HG03060 (cell line): Measurements from ENCODE around the gene IFT27.

Source experiments
- ATAC-seq: cut with Tn5 transposase; IDR thresholded peaks from one replicate; pipeline ENCODE4 v1.9.1; 2021; ENCODE audit warnings: low read depth, moderate number of reproducible peaks; ENCODE audit not compliant: unreplicated experiment

IFT27 gene, protein sequence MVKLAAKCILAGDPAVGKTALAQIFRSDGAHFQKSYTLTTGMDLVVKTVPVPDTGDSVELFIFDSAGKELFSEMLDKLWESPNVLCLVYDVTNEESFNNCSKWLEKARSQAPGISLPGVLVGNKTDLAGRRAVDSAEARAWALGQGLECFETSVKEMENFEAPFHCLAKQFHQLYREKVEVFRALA

DNA sequence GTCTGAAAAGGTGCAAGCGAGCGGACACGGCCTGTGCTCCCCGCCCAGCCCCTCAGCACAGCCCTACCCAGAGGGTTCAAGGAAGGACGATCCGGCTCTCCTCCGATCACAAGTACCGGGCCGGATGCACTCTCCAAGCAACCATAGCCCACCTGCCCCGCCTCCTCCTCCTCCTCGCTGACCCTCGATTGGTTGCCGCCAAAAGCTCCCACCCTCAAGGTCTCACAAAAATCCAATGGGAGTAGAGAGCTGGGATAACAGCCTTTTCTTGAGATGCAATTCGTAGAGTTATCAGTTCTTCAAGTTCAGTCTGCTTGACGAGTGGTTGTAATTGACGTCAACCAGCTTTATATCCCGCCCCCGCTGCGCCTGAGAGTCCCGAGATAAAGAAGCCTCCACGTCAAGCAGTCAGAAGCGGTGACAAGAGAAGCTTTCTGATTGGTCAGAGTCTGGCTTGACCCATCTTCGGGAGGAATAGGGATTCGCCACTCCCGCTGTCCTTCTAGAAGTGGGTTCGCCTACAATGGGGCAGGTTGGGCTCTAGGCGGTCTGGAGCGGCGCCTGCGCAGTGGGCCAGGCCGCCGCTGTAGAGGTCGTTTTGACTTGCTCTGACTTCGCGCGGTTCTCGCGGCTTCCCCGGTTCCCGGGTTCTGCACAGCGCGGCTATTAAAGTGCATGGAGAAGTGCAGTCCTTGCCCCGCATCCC, at the start of gene IFT27:
IFT27 (minus strand) TSS at position 156 of the 706 bp plus-strand sequence. CDS start 412 bp downstream, outside the sequence.
- ATAC-seq, result peak; percentile 86

DNA sequence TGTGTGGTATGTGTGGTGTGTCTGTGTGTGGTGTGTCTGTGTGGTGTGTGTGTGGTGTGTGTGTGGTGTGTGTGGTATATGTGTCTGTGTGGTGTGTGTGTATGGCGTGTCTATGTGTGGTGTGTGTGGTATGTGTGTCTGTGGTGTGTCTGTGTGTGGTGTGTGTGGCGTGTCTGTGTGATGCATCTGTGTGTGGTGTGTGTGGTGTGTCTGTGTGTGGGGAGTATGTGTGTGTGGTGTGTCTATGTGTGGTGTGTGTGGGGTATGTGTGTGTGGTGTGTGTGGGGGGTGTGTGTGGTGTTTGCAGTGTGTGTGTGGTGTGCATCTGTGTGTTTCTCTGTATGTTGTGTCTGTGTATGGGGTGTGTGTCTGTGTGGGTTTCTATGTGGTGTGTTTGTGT, 48.7 kb upstream of the IFT27 start:
- ATAC-seq, result no peak

DNA sequence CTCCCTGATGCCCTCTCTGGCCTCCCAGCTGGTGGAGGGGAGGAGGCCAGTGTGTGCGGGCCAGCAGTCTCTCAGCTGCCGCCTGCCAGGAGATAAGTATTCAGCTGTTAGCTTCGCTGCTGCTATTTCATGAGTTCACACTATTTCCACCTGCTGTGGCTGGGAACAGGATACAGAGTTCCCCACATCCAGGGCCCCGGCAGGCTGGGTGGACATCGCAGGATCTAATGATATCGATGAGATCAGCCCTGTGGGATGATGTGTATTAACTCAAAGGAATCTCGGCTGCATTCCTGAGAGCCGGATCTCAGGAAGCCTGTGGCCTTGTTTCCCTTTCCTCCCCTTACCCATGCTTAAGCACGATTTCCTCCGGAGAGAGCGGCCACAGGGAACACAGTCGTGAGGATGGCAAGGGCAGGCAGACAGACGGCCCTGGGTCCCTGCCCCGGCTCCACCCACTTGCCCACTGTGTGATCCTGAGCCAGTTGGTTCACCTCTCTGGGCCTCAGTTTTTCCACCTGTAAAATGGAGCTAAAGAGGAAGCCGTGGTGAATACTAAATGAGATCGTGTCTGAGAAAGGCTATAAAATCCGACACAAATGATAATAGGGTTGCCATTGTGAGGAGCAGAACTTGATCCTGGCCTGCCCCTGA, 47.4 kb upstream of the IFT27 start:
- ATAC-seq, result no peak

DNA sequence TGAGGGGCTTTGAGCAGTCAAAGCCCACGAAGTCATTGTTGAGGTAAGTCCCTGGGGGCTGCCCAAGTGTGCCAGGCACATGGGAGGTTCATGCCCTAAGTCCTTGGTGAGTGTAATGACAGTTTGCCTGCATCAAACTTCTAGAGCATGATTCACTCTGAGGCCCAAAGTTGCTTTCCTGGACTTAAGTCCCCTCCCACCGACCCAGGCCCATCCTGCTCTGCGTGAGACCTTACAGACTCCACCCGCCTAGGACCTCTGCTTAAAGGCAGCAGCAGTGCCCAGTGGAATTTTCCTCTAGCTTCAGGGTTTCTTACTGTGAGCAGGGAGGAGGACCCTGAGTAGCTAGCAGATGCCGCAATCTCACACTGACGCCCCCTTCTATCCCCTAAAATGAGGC, 46.7 kb upstream of the IFT27 start:
- ATAC-seq, result no peak

DNA sequence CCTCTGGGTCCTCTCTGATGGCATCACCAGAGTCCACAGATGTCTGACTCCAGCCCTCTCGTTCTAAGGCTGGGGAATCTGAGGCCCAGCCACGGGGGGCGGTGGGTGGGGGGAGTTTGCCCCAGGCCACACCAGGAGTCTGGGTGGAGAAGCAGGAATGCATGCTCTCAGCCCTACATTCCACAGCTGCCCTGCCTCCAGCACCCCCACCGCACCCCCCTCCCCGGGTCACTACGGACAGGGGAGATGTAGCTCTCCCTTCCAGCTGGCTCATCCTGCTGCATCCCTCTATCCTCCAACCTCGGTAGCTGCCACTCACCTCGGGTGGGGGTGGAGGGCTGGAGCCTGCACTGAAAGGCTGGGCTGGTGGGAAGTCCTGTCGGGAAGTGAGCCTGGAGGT, 43.2 kb upstream of the IFT27 start:
- ATAC-seq, result no peak

DNA sequence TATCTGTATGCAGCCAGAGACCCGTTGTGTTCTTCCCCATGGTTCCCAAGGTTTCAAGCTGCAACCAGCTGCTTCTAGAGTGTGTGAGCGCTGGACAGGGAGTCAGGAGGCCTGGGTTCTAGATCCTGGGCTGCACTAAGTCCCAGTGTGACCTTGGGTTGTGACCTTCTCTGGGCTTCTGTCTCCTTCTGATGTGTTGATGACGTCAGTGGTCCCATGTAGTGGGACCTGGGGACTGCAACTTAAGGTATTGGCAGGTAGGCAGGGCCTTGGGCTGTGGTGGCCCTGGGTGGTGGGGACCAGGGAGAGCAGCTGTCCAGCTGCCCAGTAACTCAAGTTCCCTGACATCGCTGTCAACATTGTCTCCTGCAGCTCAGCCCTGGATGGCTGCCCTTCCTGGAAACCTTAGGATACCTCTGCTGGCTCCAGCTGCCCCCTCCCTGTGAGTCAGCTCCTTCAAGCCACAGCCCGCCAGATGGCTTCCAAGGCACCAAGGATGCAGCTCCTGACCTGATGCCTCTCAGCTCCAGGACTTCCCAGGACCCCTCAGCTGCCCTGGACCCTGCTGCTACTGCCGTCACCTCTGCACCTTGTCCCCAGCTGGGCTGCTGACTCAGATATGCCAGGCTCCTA, 42.2 kb upstream of the IFT27 start:
- ATAC-seq, result no peak

DNA sequence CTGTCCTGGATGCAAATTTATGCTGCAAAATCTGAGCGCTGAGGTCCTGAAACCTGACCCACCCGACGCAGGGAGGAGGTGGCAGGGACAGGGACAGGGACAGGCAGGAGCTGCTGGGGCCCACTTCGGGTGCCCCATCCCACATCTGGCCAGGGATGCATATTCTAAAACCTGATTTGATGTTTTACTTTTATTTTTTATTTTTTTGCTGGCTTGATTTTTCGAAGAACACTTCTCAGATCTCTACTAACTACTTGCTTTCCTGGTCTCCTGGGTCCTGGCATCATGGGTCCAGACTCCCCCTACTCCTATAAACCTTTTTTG, 41.6 kb upstream of the IFT27 start:
- ATAC-seq, result no peak

DNA sequence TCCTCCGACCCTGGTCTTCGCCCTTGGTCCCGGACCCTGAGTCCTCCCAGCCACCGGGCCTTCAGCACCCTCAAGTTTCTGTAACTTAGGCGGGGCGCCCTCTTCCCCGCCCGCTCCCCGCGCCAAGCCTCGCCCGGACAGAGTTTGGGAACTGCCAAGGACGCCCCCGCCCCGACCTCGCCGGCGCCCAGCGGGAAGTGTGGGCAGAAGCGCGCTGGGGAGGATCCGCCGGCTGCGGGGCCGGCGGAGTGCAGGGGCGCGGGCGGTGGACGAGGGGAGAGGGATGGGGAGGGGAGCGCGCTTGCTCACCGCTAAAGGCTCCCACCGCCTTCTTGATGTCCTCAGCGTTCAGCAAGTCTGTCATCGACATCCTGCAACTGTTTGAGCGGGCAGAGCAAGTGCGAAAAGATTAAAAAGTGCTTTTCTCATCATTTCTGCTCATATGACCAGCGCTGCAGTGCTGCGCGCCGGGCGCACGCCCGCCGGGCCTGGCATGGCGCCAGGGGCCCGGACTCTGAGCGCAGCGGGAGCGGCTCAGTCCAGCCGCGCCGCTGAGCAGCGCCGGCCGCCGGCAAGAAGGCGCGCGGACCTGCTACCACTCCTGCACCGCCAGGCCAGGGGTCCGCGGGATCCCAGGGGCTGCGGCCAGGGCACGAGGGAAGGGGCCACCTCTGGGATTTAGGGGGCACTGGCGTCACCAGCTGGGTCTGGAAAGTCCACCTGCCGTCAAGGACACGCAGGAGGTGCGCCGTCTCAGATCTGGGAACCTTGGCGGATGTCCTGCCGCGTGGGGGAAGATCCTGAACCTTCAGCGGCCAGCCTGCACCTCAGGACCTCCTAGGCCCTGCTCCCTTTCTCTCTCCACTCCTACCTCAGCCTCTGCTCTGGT, 41.0 kb upstream of the IFT27 start, which contains the start of gene PVALB:
PVALB (minus strand) TSS at position 400 of the 889 bp plus-strand sequence; CDS start at position 370, 30 bp downstream.
- ATAC-seq, result no peak

DNA sequence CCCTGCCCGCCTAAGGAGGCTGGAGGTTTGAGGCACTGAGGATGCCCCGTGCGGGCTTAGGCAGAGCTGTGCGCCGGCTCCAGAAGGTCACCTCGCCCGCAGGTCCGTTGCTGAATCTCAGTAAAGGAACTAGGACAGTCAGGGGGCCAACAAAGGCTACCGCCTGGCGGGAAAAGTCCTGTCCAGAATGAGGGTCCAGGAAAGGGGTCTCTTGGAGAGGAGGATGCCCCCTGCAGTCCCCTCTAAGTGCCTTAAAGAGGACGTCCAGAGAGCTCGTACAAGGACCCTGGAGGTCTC, 40.4 kb upstream of the IFT27 start:
- no peak for ATAC-seq

DNA sequence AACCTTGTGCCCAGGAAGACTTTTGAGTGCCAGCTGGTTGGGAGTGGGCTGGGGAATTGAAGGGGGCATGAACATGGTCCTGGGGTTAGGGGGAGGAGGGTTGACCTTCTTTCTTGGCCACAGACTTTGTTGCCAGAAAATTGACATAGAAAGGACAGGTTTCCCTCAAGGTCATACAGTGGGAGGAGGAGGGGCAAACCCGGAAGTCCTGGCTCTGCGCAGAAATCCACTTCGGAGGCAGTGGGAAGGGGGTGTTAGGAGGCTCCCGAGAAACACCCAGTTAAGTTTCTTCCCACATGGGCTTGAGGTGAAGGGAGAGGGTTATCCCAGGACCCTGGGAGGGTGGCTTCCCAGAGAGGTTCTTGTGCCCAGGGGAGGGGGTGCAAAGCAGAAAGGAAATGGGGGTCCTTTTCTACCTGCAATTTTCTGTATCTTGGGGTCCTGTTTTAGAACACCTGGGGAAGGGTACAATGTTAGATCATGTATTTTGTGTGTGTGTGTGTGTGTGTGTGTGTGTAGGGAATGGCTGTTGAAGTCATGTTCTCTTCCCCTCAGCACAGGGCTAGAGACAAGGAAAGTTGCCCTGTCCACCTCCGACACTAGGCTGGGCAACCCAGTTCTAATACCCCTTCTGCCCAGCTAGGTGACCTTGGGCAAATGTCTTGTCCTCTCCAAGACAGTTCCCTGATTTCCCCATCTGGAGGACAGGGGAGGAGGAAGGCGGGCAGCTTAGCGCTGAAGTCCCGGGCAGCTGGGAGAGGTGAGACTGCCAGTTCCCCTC, 39.8 kb upstream of the IFT27 start:
- no peak for ATAC-seq

DNA sequence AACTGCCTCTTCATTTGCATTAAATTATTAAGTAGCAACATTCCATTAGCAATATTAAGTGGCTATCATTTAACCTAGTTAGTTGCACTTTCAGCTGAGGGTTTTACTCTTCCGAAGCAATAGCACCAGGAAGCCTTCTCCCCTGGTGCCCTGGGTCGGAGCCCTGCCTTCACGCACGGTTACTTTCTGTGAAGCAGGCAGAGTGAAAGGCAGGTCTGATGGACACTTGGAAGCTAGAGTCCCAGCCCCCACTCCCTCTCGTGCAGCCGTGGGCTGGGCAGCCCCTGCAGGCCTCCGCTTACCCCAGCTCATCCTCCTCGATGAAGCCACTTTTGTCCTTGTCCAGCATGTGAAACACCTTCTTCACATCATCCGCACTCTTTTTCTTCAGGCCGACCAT, 38.9 kb upstream of the IFT27 start:
- ATAC-seq, result no peak

DNA sequence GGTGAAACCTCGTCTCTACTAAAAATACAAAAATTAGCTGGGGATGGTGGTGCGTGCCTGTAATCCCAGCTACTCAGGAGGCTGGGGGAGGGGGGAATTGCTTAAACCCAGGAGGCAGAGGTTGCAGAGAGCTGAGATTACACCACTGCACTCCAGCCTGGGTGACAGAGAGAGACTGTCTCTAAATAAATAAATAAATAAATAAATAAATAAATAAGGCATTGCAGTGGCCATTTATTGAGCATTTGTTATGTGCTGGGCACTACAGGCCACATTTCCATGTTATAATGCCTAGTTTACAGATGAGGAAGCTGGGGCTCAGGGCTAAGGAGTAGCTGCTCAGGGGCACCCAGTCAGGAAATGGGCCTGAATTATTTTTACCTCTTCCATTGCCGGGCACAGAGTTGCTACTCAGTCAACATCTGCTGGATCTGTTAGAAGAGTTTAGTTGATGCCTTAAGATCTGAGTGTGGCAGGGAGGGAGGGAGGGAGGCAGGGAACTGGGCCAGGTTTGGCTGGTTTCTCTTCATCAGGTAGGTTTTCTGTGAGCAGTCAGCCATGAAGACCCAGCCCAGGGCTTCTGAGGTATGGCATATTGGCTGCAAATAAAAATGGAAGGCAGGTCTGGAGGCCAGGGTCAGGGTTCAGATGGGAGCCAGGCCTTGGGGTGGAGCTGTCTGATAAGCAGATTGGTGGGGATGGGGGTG, 35.3 kb upstream of the IFT27 start:
- no peak for ATAC-seq

DNA sequence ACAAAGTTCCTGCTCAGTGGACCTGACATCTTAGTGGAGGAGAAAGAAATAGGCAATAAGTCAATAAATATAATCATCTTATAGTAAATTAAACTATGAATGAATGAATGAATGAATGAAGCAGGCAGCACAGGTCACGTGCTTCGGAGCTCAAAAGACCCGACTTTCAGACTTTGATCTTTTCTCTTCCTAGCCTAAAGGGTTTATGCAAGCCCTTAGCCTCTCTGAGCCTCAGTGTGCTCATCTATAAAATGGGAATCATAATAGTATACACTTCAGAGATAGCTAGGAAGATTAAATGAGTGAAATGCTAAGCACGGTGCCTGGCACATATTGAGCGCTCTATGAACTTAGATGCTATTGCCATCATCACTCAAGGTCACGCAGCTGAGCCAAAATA, 33.4 kb upstream of the IFT27 start:
- no peak for ATAC-seq

DNA sequence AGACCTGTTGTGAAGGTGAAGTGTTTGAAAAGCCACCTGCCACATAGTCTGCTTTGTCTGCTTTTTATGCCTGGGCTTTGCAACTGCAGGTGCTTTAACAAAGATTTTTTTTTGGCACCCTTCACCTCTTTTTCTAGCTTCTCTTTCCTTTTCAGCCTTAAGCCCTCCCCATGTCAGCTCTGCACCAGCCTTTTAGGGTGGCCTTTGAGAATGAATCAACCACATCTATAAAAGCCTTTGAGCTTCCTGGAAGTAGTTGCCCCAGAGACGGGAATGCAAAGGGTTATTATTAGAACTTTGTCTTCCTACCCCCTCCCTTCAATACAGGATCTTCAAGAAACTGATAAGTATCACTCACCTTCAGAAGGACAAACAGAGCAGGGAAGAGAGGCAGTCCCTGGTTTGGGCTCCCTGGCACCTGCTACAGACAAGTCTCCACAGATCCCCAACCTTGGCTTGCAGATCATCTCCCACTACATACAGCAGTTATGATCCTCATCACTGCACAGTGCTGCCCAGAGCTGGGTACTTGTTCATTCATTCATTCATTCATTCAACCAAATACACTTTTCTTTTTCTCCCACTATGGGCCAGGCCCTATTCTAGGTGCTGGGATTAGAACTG, 32.9 kb upstream of the IFT27 start:
- ATAC-seq, result no peak

DNA sequence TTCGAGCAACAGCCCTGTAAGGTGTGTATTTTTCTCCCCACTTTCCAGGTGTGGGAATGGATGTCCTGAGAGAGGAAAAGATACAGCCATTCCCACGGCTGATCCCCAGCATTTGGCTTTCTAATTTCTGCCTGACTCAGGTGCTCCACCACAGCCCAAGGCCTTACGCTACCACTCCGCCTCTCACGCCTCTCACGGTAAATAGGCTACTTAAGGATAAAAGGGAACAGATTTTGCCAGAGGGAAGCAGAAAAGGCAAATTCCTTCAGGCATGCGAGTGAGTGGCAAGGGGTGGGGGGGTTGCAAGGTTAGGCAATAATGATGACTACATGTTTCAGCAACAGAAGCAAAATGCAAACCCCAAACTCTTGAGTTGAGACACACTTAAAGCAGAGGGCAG, 31.7 kb upstream of the IFT27 start:
- ATAC-seq, result no peak

DNA sequence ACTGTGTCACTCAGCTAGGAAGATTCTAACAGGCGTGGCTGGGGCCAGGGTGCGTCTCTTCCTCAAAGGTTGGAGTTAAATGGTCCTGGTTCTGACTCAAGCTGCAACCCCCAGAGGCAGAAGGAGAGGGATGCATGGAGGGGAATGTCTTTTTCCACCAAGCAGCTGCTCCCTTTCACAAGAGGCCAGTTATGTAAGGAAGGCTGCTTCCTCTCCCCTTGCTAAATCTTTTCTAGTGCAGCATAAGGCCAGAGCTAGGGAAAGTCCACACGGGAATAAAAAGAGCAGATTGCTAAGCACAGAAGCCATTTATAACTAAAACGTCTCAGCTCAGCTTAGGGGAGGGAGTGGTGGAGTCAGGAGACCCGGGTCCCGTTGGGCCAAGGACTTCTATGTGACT, 30.9 kb upstream of the IFT27 start:
- ATAC-seq, result no peak

DNA sequence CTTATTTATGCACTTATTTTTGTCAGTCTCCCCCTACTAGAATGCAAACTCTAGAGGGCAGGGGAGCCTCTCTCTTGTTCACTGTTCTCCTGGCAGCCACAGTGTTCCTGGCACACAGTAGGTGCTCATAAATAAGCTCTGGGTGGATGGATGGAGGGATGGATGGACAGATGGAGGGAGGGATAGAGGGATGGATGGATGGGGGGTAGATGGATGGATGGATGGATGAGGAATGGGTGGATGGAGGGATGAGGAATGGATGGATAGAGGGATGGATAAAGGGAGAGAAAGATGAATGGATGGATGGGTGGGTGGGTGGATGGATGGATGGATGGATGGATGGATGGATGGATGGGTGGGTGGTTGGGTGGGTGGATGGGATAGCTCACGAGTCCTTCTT, 27.4 kb upstream of the IFT27 start:
- no peak for ATAC-seq

DNA sequence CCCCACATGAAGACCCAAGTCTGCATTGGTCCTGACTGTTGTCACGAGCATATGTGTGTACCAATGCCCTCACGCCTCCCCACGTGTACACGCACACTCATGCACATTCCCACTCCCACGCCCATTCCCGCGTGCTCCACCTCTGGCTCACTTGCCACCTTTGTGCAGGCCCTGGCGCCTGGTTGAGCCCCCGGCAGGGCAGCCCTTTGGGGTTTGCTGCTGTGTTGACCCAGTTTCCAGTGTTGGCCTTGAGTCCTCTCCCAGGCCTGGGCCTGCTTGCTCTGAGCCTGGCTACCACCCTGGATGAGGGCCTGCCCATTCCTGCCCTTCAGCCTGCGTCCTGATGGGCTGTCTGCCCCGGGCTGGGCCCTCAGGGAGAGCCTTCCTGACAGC, 22.8 kb upstream of the IFT27 start:
- ATAC-seq, result no peak
